Germinal center (tissue), 1 donor: ENCODE data around the gene MLANA.

Experiments used
- DNase-seq: peaks from one replicate; pipeline ENCODE4 v3.0.0; 2012; ENCODE audit warnings: mixed read lengths, low spot score

MLANA gene

DNA sequence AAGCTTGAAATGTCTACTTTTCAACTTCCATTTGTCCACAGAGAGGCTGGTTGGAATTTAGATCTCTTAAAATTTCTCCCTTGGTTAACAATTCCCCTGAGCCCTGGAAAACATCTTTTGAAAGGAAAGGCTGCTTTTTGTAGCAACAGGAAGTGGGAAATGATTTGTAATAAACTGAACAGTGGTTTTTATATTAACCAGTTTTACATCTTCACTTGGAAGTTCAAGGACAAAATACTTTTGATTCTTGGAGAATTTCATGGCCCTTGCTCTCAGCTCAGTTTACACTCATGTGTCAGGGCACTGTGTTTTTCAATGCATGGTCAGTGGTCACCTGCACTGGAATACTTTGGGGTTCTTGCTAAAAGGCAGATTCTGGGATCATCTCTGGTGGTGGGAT, 9.9 kb downstream of the MLANA start:
- DNase-seq = no peak

- no peak for DNase-seq
Measured at GRCh38 chr9:5902377-5902776, 11.7 kb downstream of the MLANA start.

DNA sequence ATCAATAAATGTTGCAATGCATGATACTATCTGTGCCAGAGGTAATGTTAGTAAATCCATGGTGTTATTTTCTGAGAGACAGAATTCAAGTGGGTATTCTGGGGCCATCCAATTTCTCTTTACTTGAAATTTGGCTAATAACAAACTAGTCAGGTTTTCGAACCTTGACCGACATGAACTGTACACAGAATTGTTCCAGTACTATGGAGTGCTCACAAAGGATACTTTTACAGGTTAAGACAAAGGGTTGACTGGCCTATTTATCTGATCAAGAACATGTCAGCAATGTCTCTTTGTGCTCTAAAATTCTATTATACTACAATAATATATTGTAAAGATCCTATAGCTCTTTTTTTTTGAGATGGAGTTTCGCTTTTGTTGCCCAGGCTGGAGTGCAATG, 18.2 kb downstream of the MLANA start:
- no peak for DNase-seq

DNA sequence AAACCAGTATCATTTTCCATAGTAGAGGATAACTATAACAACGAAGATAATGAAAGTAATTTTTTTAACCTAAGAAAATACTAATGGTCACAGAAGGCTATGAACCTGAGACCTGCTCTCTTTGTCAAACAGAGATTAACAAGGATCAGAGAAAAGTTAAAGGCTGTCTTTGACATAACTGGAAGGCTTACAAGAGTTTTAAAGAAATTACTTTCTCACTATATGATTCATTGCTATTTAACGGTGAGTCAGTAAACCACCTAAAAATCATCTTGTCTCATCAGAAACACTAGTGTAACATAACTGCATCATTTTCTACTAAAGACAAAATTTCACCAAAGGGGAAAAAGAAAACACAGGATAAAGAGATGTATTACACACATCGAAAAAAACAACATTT, 19.3 kb downstream of the MLANA start:
- DNase-seq = no peak

DNA sequence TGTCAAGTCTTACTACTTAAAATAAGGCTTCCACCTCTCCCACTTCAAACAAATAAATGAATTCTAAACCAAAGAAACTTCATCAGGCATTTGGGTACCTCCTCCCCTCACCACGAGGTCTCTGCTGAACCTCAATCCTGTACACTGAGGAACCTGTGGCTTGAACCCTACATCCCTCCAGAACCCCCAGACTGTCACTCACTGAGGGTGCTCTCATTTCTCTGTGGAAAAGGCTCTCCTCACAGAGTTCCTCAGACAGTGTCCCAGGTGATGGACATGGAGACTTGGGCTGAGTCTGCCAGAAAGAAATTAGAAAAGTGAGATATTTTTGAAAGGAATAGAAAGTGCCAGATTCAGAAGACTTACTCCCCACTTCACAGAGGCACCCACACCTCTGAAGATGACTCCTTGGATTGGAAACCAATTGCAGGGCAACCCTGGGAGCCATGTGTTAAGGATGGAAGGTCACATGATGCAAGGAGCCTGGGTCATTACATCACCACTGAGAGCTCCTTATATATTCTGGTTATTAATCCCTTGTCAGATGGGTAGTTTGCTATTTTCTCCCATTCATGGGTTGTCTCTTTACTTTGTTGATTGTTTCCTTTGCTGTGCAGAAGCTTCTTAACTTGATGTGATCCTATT, 19.8 kb downstream of the MLANA start:
- no peak for DNase-seq

DNA sequence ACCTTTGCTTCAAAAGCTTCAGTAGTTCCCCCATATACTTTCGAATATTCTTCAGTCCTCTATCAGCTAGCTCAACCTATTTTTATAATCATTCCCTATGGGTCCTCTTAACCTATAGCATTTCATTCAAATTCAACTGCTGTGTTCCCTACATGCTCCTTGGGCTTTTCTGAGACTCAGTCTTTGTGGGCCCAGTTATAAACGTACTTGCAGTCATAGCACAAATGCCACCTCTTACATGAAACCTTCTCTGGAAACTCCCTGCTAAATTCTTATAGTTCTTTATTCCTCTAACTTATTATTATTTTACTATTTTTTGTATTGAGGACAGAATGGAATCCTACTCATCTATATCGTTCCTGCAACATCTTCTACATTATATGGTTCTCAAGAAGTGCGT, 24.7 kb downstream of the MLANA start:
- no peak for DNase-seq

DNA sequence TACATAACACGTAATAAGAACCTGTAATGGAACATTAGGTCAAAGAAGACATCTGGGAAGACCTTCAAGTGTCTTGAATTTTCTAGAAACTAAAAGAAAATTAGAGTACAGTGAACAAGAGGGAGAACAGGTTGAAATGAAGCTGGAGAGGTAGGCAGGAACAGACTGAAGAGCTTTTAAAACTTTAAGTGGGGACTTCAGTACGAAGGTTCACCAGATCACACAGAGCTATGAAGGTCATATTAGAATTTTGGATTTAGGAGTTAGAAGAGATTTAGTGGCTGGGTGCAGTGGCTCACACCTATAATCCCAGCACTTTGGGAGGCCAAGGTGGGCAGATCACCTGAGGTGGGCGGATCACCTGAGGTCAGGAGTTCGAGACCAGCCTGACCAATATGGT, 26.6 kb downstream of the MLANA start:
- DNase-seq = no peak

DNA sequence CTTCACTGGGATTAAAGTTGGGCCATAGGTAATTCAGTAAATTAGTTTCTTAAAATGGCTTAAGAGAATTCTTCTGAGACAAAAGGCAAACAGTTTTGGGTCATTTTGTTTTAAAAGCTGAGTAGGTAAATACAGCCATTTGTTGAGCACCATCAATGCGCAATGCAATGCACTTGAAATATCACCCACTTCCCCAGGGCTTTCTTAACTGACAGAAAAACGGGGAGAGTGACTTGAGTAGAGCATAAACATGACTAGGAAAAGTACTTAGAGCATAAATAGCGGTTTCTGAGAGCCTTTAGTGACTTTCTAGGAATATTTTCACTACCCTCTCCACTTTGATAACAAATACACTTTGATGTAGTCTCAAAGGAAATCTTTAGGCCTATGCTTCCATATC, 27.2 kb downstream of the MLANA start:
- no peak for DNase-seq

- no peak for DNase-seq
Measured at GRCh38 chr9:5918460-5918859, 27.8 kb downstream of the MLANA start.

DNA sequence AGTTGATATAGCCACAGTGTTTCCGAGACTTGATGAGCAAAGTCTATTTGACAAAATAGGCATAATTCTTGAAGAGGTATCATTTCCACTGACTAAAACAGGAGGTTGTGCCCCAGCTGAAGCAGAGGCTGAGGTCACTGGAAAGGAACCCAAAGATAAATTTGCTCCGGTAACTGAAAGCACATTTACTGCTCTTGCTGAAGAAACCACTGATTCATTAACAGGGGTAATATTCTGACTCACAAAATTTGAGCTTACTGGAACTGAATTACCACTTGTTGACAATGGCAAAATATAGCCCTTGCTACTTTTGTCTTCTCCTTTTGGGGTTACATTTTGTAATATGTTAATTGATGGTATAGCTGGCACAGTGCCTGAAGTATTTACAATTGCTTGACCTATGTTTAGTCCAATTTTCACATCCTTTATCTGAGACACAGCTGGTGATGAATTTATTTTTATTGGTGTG, 30.2 kb downstream of the MLANA start:
- peak; percentile 17 for DNase-seq

DNA sequence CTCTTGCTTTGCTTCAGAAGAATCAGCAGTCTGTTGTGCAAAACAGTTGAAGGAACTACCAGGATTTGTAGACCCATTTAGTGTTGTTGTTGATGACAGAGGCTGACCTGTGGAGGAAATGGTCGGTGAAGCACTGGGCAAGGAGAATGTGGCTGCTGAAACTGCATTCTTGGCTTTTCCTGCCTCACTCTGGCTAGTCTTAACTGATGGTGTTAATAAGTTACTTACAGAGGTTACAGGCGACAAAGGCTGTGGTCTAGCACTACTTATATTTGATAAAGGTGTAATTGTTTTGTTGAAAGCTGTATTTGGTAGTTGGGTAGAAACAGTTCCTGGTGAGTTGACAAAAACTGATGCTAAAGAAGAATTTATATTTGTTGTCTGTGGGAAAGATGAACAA, 31.5 kb downstream of the MLANA start:
- no peak for DNase-seq

DNA sequence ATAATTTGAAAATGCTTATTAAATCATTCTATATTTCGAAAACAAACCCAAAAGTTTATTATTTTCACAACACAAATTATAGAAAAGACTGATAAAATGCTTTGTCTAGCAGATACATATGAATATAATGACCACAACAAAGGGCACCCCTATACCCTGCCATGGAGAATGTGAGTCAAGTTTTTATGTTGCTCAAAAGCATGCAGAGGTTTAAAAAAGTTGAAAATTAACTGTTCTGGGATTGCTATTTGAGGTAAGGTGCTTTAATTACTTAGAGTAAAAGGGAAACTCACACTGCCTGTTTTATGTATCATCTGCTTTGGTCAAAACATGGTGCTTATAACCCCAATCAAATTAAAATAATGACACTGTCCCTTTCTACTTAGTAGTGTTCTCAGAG, 41.0 kb downstream of the MLANA start:
- DNase-seq = no peak

DNA sequence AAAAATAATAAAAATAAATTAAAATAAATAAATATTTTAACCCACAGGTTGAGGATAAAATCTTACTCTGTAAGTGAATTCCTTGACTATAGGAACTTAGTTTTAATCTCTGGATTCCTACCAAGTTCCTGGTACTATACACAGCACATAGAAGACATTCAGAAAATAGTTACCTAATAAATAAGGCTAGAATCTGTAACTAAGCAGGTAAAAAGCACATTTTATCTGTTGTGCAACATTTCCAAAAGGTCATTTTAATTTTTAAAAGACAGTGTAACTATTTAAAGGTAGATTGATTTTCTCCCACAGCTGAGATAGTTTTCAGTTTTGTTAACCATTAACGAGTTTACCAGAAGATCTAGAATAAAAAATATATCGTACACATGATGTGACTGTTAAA, 47.8 kb downstream of the MLANA start:
- no peak for DNase-seq

- DNase-seq = no peak
Measured at GRCh38 chr9:5939530-5939929, 48.8 kb downstream of the MLANA start.

- no peak for DNase-seq
Measured at GRCh38 chr9:5941214-5941613, 50.5 kb downstream of the MLANA start.

DNA sequence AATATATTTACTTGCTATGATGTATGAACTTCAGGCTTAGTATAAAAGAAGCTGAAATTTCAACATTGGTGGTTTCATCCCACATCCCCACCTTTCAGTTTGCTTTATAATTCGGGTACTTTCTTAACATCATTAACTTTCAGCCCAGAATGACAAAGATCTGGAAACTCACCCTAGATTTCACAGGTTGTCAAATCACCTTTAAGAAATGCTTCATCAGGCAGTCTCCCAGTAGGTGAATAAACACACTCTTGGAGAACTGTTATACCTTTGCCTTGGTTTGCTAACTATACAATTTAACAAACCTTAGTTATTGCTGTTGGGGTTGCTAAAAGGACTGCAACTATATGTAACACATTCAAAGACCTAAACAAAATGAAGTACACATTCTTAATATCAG, 54.4 kb downstream of the MLANA start:
- no peak for DNase-seq

- DNase-seq = no peak
Measured at GRCh38 chr9:5947912-5948311, 57.2 kb downstream of the MLANA start.

DNA sequence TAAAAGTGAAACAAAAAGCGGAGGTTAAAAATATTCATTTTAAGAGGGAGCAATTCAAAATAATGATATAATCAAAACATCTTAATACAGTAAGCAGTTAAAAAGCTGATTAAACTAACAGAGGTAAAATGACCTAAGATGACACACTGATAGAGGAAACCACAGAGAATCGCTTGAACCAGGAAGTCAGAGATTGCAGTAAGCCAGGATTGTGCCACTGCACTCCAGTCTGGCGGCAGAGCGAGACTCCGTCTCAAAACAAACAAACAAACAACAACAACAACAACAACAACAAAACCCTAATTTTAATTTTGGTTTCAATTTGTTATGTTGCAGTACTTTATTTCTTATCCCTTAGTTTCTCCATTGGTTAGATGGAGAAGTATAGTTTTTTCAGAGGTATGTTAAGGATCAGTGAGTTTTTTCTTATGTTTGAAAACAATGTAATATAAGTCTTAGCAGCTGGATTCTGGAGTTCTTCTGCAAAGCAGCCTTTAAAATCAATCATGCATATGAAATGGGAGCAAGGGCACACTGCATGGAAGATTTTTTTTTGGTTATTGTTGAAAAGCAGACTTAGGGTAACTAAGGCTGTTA, 58.5 kb downstream of the MLANA start:
- no peak for DNase-seq

- DNase-seq = no peak
Measured at GRCh38 chr9:5950261-5950660, 59.6 kb downstream of the MLANA start.

GRCh38 chr9:5951686-5952211, 61.1 kb downstream of the MLANA start:
- no peak for DNase-seq

- no peak for DNase-seq
Measured at GRCh38 chr9:5953743-5954707, 63.3 kb downstream of the MLANA start.

DNA sequence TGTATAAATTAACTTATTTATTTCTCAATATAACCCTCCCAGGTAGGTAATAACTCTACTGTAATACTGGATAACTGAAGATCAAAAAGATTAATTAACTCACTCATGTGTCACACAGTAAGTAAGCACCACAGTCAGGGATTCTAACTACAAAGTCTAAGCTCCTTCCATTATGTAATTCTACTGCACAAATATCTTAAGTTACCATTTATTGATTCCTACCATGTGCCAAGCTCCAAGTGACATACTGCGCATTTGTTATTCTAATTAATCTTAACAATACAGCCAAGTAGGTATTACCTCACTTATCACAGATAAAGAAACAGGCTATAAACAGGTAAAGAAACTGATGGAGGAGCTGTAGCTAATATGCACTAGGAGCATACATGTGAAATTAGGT, 66.5 kb downstream of the MLANA start:
- DNase-seq = no peak

DNA sequence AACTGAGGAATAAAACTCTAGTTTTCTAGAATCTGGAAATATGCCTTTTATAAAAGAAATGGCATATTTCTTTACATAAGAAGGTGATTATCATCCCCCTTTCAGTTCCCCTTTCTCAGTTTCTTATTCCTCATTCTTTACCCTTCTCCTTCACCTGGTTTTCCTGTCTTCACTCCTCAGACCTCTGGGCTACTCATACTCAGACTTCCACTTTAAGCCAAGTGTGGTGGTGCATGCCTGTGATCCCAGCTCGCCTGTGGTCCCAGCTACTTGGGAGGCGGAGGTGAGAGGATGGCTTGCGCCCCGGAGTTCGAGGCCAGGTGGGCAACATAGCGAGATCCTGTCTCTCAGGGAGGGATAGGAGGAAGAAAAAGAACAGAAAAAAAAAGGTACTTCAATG, 67.6 kb downstream of the MLANA start:
- DNase-seq = peak; percentile 38
